Vagina (tissue), 2 donors: ENCODE results near the gene SMCHD1. TPM values are rescaled to one million over a fixed set of nuclear protein-coding genes. Genes with fewer than 3 reads are reported as not detected.
"Not testable (repeated sequence)": the region's sequence is repeated elsewhere in the genome, so short reads cannot be mapped to it uniquely, and the experiment has no call there.

Source experiments
- DNase-seq, 2 donors: peaks; one replicate each; pipeline ENCODE4 v3.0.0-alpha.2; 2017; ENCODE audit errors: extremely low spot score in 2 of 2
- H3K27ac ChIP-seq: fragments of 200-600 bp; sonication (generic); one replicate; pipeline ENCODE4 v1.5.1; 2019
- H3K27me3 ChIP-seq: fragments of 200-600 bp; sonication (generic); one replicate; pipeline ENCODE4 v1.5.1; 2019
- H3K36me3 ChIP-seq, 2 donors: fragments of 200-600 bp; sonication (generic); one replicate each; pipeline ENCODE4 v1.5.1; 2017 to 2019
- H3K4me1 ChIP-seq: fragments of 200-600 bp; sonication (generic); one replicate; pipeline ENCODE4 v1.5.1; 2019
- H3K4me3 ChIP-seq, 2 donors: fragments of 200-600 bp; sonication (generic); 1 replicate in 1 of 2; 2 replicates in 1 of 2; pipeline ENCODE4 v1.5.1; 2016 to 2019
- H3K9me3 ChIP-seq: fragments of 200-600 bp; sonication (generic); one replicate; pipeline ENCODE4 v1.5.1; 2019
- CTCF ChIP-seq, 3 experiments: fragments of 450-650 bp in 2 of 3; fragments of 200-600 bp in 1 of 3; sonication (generic) in 1 of 3; IDR thresholded peaks; one replicate each; pipeline ENCODE4 v1.5.1; 2017 to 2019; ENCODE audit warnings: antibody characterized with exemption in 3 of 3, mild to moderate bottlenecking in 2 of 3, moderate library complexity in 2 of 3
- POLR2A ChIP-seq, 2 donors: fragments of 450-650 bp; IDR thresholded peaks; one replicate each; pipeline ENCODE4 v1.6.1; 2017; ENCODE audit warnings: antibody characterized with exemption in 2 of 2, mild to moderate bottlenecking in 2 of 2, moderate library complexity in 2 of 2
- POLR2AphosphoS5 ChIP-seq, 2 donors: sonication (generic); formaldehyde crosslinking; IDR thresholded peaks; one replicate each; pipeline ENCODE4 v1.9.0; 2017; ENCODE audit warnings: antibody characterized with exemption in 2 of 2, mild to moderate bottlenecking in 2 of 2, low read depth in 1 of 2; ENCODE audit not compliant: insufficient read depth in 1 of 2
- intact Hi-C: fragments of 100-400 bp; cut with DNase I; formaldehyde crosslinking; loops from one replicate; pipeline ENCODE4 v1.15.1; 2023
- total RNA-seq: library from RNA; depleted of rRNA; stranded (reverse); fragments of >200 nt; gene quantifications from one replicate; pipeline ENCODE4 v1.2.3, GENCODE V29; 2016

Gene SMCHD1
- total RNA-seq, 1 donor from 2014 or later: 62.4 TPM

- no peaks in the 10 kb centered on the region for H3K36me3 ChIP-seq
- peaks cover 6% of the 10 kb centered on the region for H3K4me1 ChIP-seq
- peak in 1 of 2 donors; percentile 40 for DNase-seq
- H3K9me3 ChIP-seq: no peaks in the 10 kb centered on the region
- no peaks in the 10 kb centered on the region for H3K27me3 ChIP-seq
- H3K27ac ChIP-seq: peak overlapping the region; percentile 27
- no peak for TF ChIP-seq CTCF (IDR thresholded peaks at IDR 0.05)
- TF ChIP-seq POLR2A (IDR thresholded peaks at IDR 0.05): no peak
- no peak for TF ChIP-seq POLR2AphosphoS5 (IDR thresholded peaks at IDR 0.05; ENCODE audit: insufficient read depth in 1 of 2, low read depth in 1 of 2)
- H3K4me3 ChIP-seq: no peak overlapping the region
- intact Hi-C loops: no loop called here
Measured at GRCh38 chr18:2827061-2827460, 171.5 kb downstream of the SMCHD1 start.

GRCh38 chr18:2836118-2836517, 180.6 kb downstream of the SMCHD1 start:
- H3K4me3 ChIP-seq, H3K27ac ChIP-seq, H3K27me3 ChIP-seq, intact Hi-C loops, DNase-seq, H3K36me3 ChIP-seq, H3K4me1 ChIP-seq, H3K9me3 ChIP-seq: not testable (repeated sequence)

GRCh38 chr18:2837290-2837689, 181.8 kb downstream of the SMCHD1 start:
- intact Hi-C loops, H3K9me3 ChIP-seq, H3K27ac ChIP-seq, H3K36me3 ChIP-seq, H3K27me3 ChIP-seq, H3K4me3 ChIP-seq, H3K4me1 ChIP-seq: not testable (repeated sequence)
- DNase-seq: peak; percentile 3 to 14

- Histone ChIP-seq H3K9me3 (no peaks in the 10 kb centered on the region), H3K36me3 (no peaks in the 10 kb centered on the region), H3K27me3 (no peaks in the 10 kb centered on the region), H3K4me1 (no peaks in the 10 kb centered on the region), H3K27ac (no peak overlapping the region), H3K4me3 (no peak overlapping the region)
- peak; percentile 14 to 27 for DNase-seq
- TF ChIP-seq POLR2AphosphoS5 (IDR thresholded peaks at IDR 0.05; ENCODE audit: insufficient read depth in 1 of 2, low read depth in 1 of 2) (no peak), POLR2A (IDR thresholded peaks at IDR 0.05) (no peak), CTCF (IDR thresholded peaks at IDR 0.05) (no peak)
- intact Hi-C loops: no loop called here
Measured at GRCh38 chr18:2839202-2839601, 183.7 kb downstream of the SMCHD1 start.

GRCh38 chr18:2840521-2840920, 185.0 kb downstream of the SMCHD1 start:
- no peaks in the 10 kb centered on the region for H3K36me3 ChIP-seq

GRCh38 chr18:2843146-2843545, 187.6 kb downstream of the SMCHD1 start:
- H3K4me1 ChIP-seq: peaks cover 16% of the 10 kb centered on the region
- no peak overlapping the region for H3K4me3 ChIP-seq
- DNase-seq: peak; percentile 40 to 76
- TF ChIP-seq POLR2AphosphoS5 (IDR thresholded peaks at IDR 0.05; ENCODE audit: insufficient read depth in 1 of 2, low read depth in 1 of 2): no peak
- TF ChIP-seq POLR2A (IDR thresholded peaks at IDR 0.05): no peak
- TF ChIP-seq CTCF (IDR thresholded peaks at IDR 0.05): no peak
- H3K36me3 ChIP-seq: no peaks in the 10 kb centered on the region
- no peaks in the 10 kb centered on the region for H3K9me3 ChIP-seq
- intact Hi-C loops: no loop called here
- no peaks in the 10 kb centered on the region for H3K27me3 ChIP-seq
- no peak overlapping the region for H3K27ac ChIP-seq

More at GRCh38 chr18:2840521-2840920, 185.0 kb downstream of the SMCHD1 start:
- Histone ChIP-seq H3K4me1 (no peaks in the 10 kb centered on the region), H3K27me3 (no peaks in the 10 kb centered on the region), H3K9me3 (no peaks in the 10 kb centered on the region), H3K27ac (no peak overlapping the region), H3K4me3 (no peak overlapping the region)
- DNase-seq: no peak
- no peak for TF ChIP-seq CTCF (IDR thresholded peaks at IDR 0.05)
- no peak for TF ChIP-seq POLR2A (IDR thresholded peaks at IDR 0.05)
- no peak for TF ChIP-seq POLR2AphosphoS5 (IDR thresholded peaks at IDR 0.05; ENCODE audit: insufficient read depth in 1 of 2, low read depth in 1 of 2)
- intact Hi-C loops: no loop called here
